Mucosa of gallbladder (tissue), 1 donor: ENCODE measurements around the gene ABCB11. TPM values are rescaled to one million over a fixed set of nuclear protein-coding genes. Genes with fewer than 3 reads are reported as not detected.

Experiments used
- DNase-seq: peaks from one replicate; pipeline ENCODE4 v3.0.0-alpha.2; 2020; ENCODE audit warnings: low spot score
- total RNA-seq: library from RNA; stranded (reverse); gene quantifications from one replicate; pipeline ENCODE4 v1.2.1, GENCODE V29; 2021
- donor health status: DM: no; HTN: no; CAD: no.

Gene ABCB11
- total RNA-seq, 1 donor from 2014 or later = 0.23 TPM

GRCh38 chr2:168929031-168929430 lies 102.1 kb downstream of the ABCB11 start:
- no peak for DNase-seq

GRCh38 chr2:168928113-168928831 lies 102.9 kb downstream of the ABCB11 start:
- DNase-seq = no peak

GRCh38 chr2:168926621-168927386 lies 104.3 kb downstream of the ABCB11 start:
- DNase-seq = no peak

- no peak for DNase-seq
Observed at GRCh38 chr2:168920504-168921157, 110.5 kb downstream of the ABCB11 start.

- DNase-seq = no peak
Observed at GRCh38 chr2:168916331-168916675, 114.8 kb downstream of the ABCB11 start.

- DNase-seq = no peak
Observed at GRCh38 chr2:168915441-168916330, 115.4 kb downstream of the ABCB11 start.

- DNase-seq = no peak
Observed at GRCh38 chr2:168913495-168913894, 117.6 kb downstream of the ABCB11 start.

- no peak for DNase-seq
Observed at GRCh38 chr2:168912901-168913369, 118.2 kb downstream of the ABCB11 start.

- no peak for DNase-seq
Observed at GRCh38 chr2:168912466-168912865, 118.7 kb downstream of the ABCB11 start.

- DNase-seq = no peak
Observed at GRCh38 chr2:168910330-168910729, 120.8 kb downstream of the ABCB11 start.

- DNase-seq = no peak
Observed at GRCh38 chr2:168907940-168908662, 123.0 kb downstream of the ABCB11 start.

- DNase-seq = no peak
Observed at GRCh38 chr2:168904358-168904757, 126.8 kb downstream of the ABCB11 start.

GRCh38 chr2:168903888-168904287 lies 127.2 kb downstream of the ABCB11 start:
- DNase-seq = no peak

- no peak for DNase-seq
Observed at GRCh38 chr2:168901003-168901402, 130.1 kb downstream of the ABCB11 start, which contains the start of gene G6PC2. Gene G6PC2, plus strand, starts transcription at chr2:168901291. Its CDS starts 41 bp downstream, at chr2:168901332.

- DNase-seq = no peak
Observed at GRCh38 chr2:168897449-168897848, 133.7 kb downstream of the ABCB11 start.

- DNase-seq = no peak
Observed at GRCh38 chr2:168896783-168897182, 134.3 kb downstream of the ABCB11 start.

- no peak for DNase-seq
Observed at GRCh38 chr2:168895771-168896170, 135.4 kb downstream of the ABCB11 start.

GRCh38 chr2:168894720-168895119 lies 136.4 kb downstream of the ABCB11 start:
- no peak for DNase-seq

- no peak for DNase-seq
Observed at GRCh38 chr2:168894101-168894500, 137.0 kb downstream of the ABCB11 start.

GRCh38 chr2:168892327-168892726 lies 138.8 kb downstream of the ABCB11 start:
- no peak for DNase-seq
